ENCODE measurements around the gene CYP2A13. TPM values are rescaled to one million over a fixed set of nuclear protein-coding genes. Genes with fewer than 3 reads are reported as not detected.
"Not testable (repeated sequence)": the region's sequence is repeated elsewhere in the genome, so short reads cannot be mapped to it uniquely, and the experiment has no call there.

The CYP2A13 gene
- polyA plus RNA-seq, 1 donor, result not detected

- H3K9me3 ChIP-seq (ENCODE audit: control insufficient read depth, low read depth, low read length), result no peaks in the 10 kb centered on the region
- no peak overlapping the region for H3K4me3 ChIP-seq (ENCODE audit: low read length)
- H3K27ac ChIP-seq (ENCODE audit: low read length), result no peak overlapping the region
- DNase-seq, result no peak
- peaks cover 3% of the 10 kb centered on the region for H3K27me3 ChIP-seq (ENCODE audit: control insufficient read depth, insufficient read depth, low read length)
- no peaks in the 10 kb centered on the region for H3K4me1 ChIP-seq (ENCODE audit: control insufficient read depth, insufficient read depth, low read length)
- WGBS (ENCODE audit: insufficient coverage, low lambda C conversion rate), result no CpG with 5 or more reads among the region's 8 CpGs
- H3K36me3 ChIP-seq (ENCODE audit: control insufficient read depth, insufficient read depth, low read length), result no peaks in the 10 kb centered on the region
Observed at GRCh38 chr19:41116261-41116660, 28.0 kb downstream of the CYP2A13 start.

- WGBS (ENCODE audit: insufficient coverage, low lambda C conversion rate), result no CpG with 5 or more reads among the region's 41 CpGs
- H3K27ac ChIP-seq (ENCODE audit: low read length); H3K9me3 ChIP-seq (ENCODE audit: control insufficient read depth, low read depth, low read length); DNase-seq; H3K27me3 ChIP-seq (ENCODE audit: control insufficient read depth, insufficient read depth, low read length); H3K4me3 ChIP-seq (ENCODE audit: low read length); H3K36me3 ChIP-seq (ENCODE audit: control insufficient read depth, insufficient read depth, low read length); H3K4me1 ChIP-seq (ENCODE audit: control insufficient read depth, insufficient read depth, low read length): not testable (repeated sequence)
Observed at GRCh38 chr19:41120929-41121911, 33.0 kb downstream of the CYP2A13 start.

GRCh38 chr19:41122846-41123245 is 34.6 kb downstream of the CYP2A13 start:
- H3K4me3 ChIP-seq (ENCODE audit: low read length); H3K9me3 ChIP-seq (ENCODE audit: control insufficient read depth, low read depth, low read length); H3K4me1 ChIP-seq (ENCODE audit: control insufficient read depth, insufficient read depth, low read length); H3K27ac ChIP-seq (ENCODE audit: low read length); H3K27me3 ChIP-seq (ENCODE audit: control insufficient read depth, insufficient read depth, low read length); DNase-seq; H3K36me3 ChIP-seq (ENCODE audit: control insufficient read depth, insufficient read depth, low read length): not testable (repeated sequence)
- no CpG with 5 or more reads among the region's 13 CpGs for WGBS (ENCODE audit: insufficient coverage, low lambda C conversion rate)

- H3K4me3 ChIP-seq (ENCODE audit: low read length), result no peak overlapping the region
- H3K27me3 ChIP-seq (ENCODE audit: control insufficient read depth, insufficient read depth, low read length), result no peaks in the 10 kb centered on the region
- H3K9me3 ChIP-seq (ENCODE audit: control insufficient read depth, low read depth, low read length), result peaks cover 4% of the 10 kb centered on the region
- H3K4me1 ChIP-seq (ENCODE audit: control insufficient read depth, insufficient read depth, low read length), result no peaks in the 10 kb centered on the region
- no peak overlapping the region for H3K27ac ChIP-seq (ENCODE audit: low read length)
- 80% methylated on average over 1 of the region's 11 CpGs for WGBS (ENCODE audit: insufficient coverage, low lambda C conversion rate)
- no peak for DNase-seq
- no peaks in the 10 kb centered on the region for H3K36me3 ChIP-seq (ENCODE audit: control insufficient read depth, insufficient read depth, low read length)
Observed at GRCh38 chr19:41123716-41124294, 35.6 kb downstream of the CYP2A13 start.

GRCh38 chr19:41126765-41127203 is 38.5 kb downstream of the CYP2A13 start:
- not testable (repeated sequence) for H3K4me3 ChIP-seq (ENCODE audit: low read length); DNase-seq; H3K4me1 ChIP-seq (ENCODE audit: control insufficient read depth, insufficient read depth, low read length); H3K27me3 ChIP-seq (ENCODE audit: control insufficient read depth, insufficient read depth, low read length); H3K36me3 ChIP-seq (ENCODE audit: control insufficient read depth, insufficient read depth, low read length); H3K9me3 ChIP-seq (ENCODE audit: control insufficient read depth, low read depth, low read length); H3K27ac ChIP-seq (ENCODE audit: low read length)
- 100% methylated on average over 1 of the region's 2 CpGs for WGBS (ENCODE audit: insufficient coverage, low lambda C conversion rate)

GRCh38 chr19:41127362-41127761 is 39.1 kb downstream of the CYP2A13 start:
- not testable (repeated sequence) for H3K4me3 ChIP-seq (ENCODE audit: low read length)

GRCh38 chr19:41127801-41128300 is 39.6 kb downstream of the CYP2A13 start:
- not testable (repeated sequence) for H3K4me3 ChIP-seq (ENCODE audit: low read length); H3K9me3 ChIP-seq (ENCODE audit: control insufficient read depth, low read depth, low read length); H3K27ac ChIP-seq (ENCODE audit: low read length); H3K36me3 ChIP-seq (ENCODE audit: control insufficient read depth, insufficient read depth, low read length); H3K27me3 ChIP-seq (ENCODE audit: control insufficient read depth, insufficient read depth, low read length); H3K4me1 ChIP-seq (ENCODE audit: control insufficient read depth, insufficient read depth, low read length)
- no CpG with 5 or more reads among the region's 29 CpGs for WGBS (ENCODE audit: insufficient coverage, low lambda C conversion rate)
- peak; percentile 74 to 90 for DNase-seq

More at GRCh38 chr19:41127362-41127761, 39.1 kb downstream of the CYP2A13 start:
- WGBS (ENCODE audit: insufficient coverage, low lambda C conversion rate), result no CpG with 5 or more reads among the region's 7 CpGs
- not testable (repeated sequence) for H3K36me3 ChIP-seq (ENCODE audit: control insufficient read depth, insufficient read depth, low read length); H3K27ac ChIP-seq (ENCODE audit: low read length); H3K27me3 ChIP-seq (ENCODE audit: control insufficient read depth, insufficient read depth, low read length); H3K4me1 ChIP-seq (ENCODE audit: control insufficient read depth, insufficient read depth, low read length); H3K9me3 ChIP-seq (ENCODE audit: control insufficient read depth, low read depth, low read length); DNase-seq

- 82% methylated on average over 6 of the region's 6 CpGs for WGBS (ENCODE audit: insufficient coverage, low lambda C conversion rate)
- Histone ChIP-seq H3K27me3 (ENCODE audit: control insufficient read depth, insufficient read depth, low read length) (no peaks in the 10 kb centered on the region), H3K27ac (ENCODE audit: low read length) (no peak overlapping the region), H3K4me3 (ENCODE audit: low read length) (no peak overlapping the region), H3K4me1 (ENCODE audit: control insufficient read depth, insufficient read depth, low read length) (no peaks in the 10 kb centered on the region), H3K9me3 (ENCODE audit: control insufficient read depth, low read depth, low read length) (peaks cover 4% of the 10 kb centered on the region), H3K36me3 (ENCODE audit: control insufficient read depth, insufficient read depth, low read length) (no peaks in the 10 kb centered on the region)
- DNase-seq, result no peak
Observed at GRCh38 chr19:41128692-41129091, 40.4 kb downstream of the CYP2A13 start.

- no CpG with 5 or more reads among the region's 5 CpGs for WGBS (ENCODE audit: insufficient coverage, low lambda C conversion rate)
- H3K27ac ChIP-seq (ENCODE audit: low read length), result no peak overlapping the region
Observed at GRCh38 chr19:41131186-41131585, 42.9 kb downstream of the CYP2A13 start.

GRCh38 chr19:41133260-41133659 is 45.0 kb downstream of the CYP2A13 start:
- no peaks in the 10 kb centered on the region for H3K9me3 ChIP-seq (ENCODE audit: control insufficient read depth, low read depth, low read length)
- no peaks in the 10 kb centered on the region for H3K36me3 ChIP-seq (ENCODE audit: control insufficient read depth, insufficient read depth, low read length)
- DNase-seq, result no peak
- no peak overlapping the region for H3K27ac ChIP-seq (ENCODE audit: low read length)
- WGBS (ENCODE audit: insufficient coverage, low lambda C conversion rate), result no CpG with 5 or more reads among the region's 3 CpGs
- H3K4me3 ChIP-seq (ENCODE audit: low read length), result no peak overlapping the region
- H3K27me3 ChIP-seq (ENCODE audit: control insufficient read depth, insufficient read depth, low read length), result no peaks in the 10 kb centered on the region
- peaks cover 8% of the 10 kb centered on the region for H3K4me1 ChIP-seq (ENCODE audit: control insufficient read depth, insufficient read depth, low read length)

More at GRCh38 chr19:41131186-41131585, 42.9 kb downstream of the CYP2A13 start:
- no peaks in the 10 kb centered on the region for H3K27me3 ChIP-seq (ENCODE audit: control insufficient read depth, insufficient read depth, low read length)
- H3K4me3 ChIP-seq (ENCODE audit: low read length), result no peak overlapping the region
- DNase-seq, result no peak
- H3K36me3 ChIP-seq (ENCODE audit: control insufficient read depth, insufficient read depth, low read length), result no peaks in the 10 kb centered on the region
- no peaks in the 10 kb centered on the region for H3K9me3 ChIP-seq (ENCODE audit: control insufficient read depth, low read depth, low read length)
- peaks cover 7% of the 10 kb centered on the region for H3K4me1 ChIP-seq (ENCODE audit: control insufficient read depth, insufficient read depth, low read length)
